Activated T-cell treated with anti-CD3 and anti-CD28 coated beads for 4 hours (primary cell): Measurements from ENCODE around the gene KCTD2.
"Not testable (repeated sequence)": the region's sequence is repeated elsewhere in the genome, so short reads cannot be mapped to it uniquely, and the experiment has no call there.

Source experiments
- DNase-seq: peaks from one replicate; pipeline ENCODE4 v3.0.0-alpha.2; 2020

KCTD2 gene

GRCh38 chr17:75046407-75047289 is at the start of gene KCTD2, which contains the start of gene ATP5PD:
TSS of gene KCTD2 (plus strand) at chr17:75047225. CDS start at chr17:75047251, 26 bp downstream.
TSS of gene ATP5PD (minus strand) at chr17:75046969. CDS start at chr17:75042650, 4,319 bp downstream.
- peak; percentile 94 for DNase-seq

GRCh38 chr17:74998783-74999182 is 48.2 kb upstream of the KCTD2 start:
- DNase-seq, result no peak

GRCh38 chr17:74999523-74999922 is 47.5 kb upstream of the KCTD2 start:
- no peak for DNase-seq

- no peak for DNase-seq
Measured at GRCh38 chr17:75001915-75002843, 44.8 kb upstream of the KCTD2 start.

- no peak for DNase-seq
Measured at GRCh38 chr17:75003070-75003956, 43.7 kb upstream of the KCTD2 start.

GRCh38 chr17:75003957-75004355 is 43.1 kb upstream of the KCTD2 start:
- DNase-seq, result no peak

GRCh38 chr17:75004371-75004770 is 42.7 kb upstream of the KCTD2 start:
- DNase-seq, result no peak

GRCh38 chr17:75005291-75005690 is 41.7 kb upstream of the KCTD2 start:
- no peak for DNase-seq

GRCh38 chr17:75006084-75006483 is 40.9 kb upstream of the KCTD2 start:
- not testable (repeated sequence) for DNase-seq

GRCh38 chr17:75006653-75007052 is 40.4 kb upstream of the KCTD2 start:
- no peak for DNase-seq

GRCh38 chr17:75008373-75008772 is 38.7 kb upstream of the KCTD2 start:
- DNase-seq, result no peak

GRCh38 chr17:75009139-75009724 is 37.8 kb upstream of the KCTD2 start:
- no peak for DNase-seq

GRCh38 chr17:75010683-75011400 is 36.2 kb upstream of the KCTD2 start:
- DNase-seq, result no peak

- no peak for DNase-seq
Measured at GRCh38 chr17:75011401-75012095, 35.5 kb upstream of the KCTD2 start.

- no peak for DNase-seq
Measured at GRCh38 chr17:75012096-75012345, 35.0 kb upstream of the KCTD2 start.

GRCh38 chr17:75012346-75013091 is 34.5 kb upstream of the KCTD2 start, which contains the start of gene MRPL58:
TSS of gene MRPL58 (plus strand) at chr17:75012670. CDS start at chr17:75012687, 17 bp downstream.
- DNase-seq, result peak; percentile 63

GRCh38 chr17:75013092-75013559 is 33.9 kb upstream of the KCTD2 start:
- DNase-seq, result no peak

- no peak for DNase-seq
Measured at GRCh38 chr17:75019146-75019545, 27.9 kb upstream of the KCTD2 start.

GRCh38 chr17:75019710-75020109 is 27.3 kb upstream of the KCTD2 start:
- no peak for DNase-seq
